Keratinocyte (primary cell): ENCODE data around the gene TACR2.

Experiments used
- EZH2 ChIP-seq: IDR thresholded peaks from one replicate; pipeline ENCODE4 v1.6.1; 2012; ENCODE audit warnings: inconsistent platforms, mild to moderate bottlenecking, low read length, moderate library complexity
- TF ChIP-seq, protein P1 (sequence below), 3 experiments: IDR thresholded peaks in 1 of 3; conservative IDR thresholded peaks in 1 of 3; optimal IDR thresholded peaks in 1 of 3; 2 replicates in 2 of 3; 3 replicates in 1 of 3; pipeline versions ENCODE3 to v1.5.1; 2011; ENCODE audit warnings: low read length in 3 of 3, mild to moderate bottlenecking in 3 of 3, moderate library complexity in 2 of 3, control low read depth in 1 of 3, inconsistent platforms in 1 of 3; ENCODE audit not compliant: insufficient read depth in 2 of 3; ENCODE audit errors: extremely low read depth in 1 of 3

- TF ChIP-seq EZH2 = no peak
- TF ChIP-seq, protein P1, sequence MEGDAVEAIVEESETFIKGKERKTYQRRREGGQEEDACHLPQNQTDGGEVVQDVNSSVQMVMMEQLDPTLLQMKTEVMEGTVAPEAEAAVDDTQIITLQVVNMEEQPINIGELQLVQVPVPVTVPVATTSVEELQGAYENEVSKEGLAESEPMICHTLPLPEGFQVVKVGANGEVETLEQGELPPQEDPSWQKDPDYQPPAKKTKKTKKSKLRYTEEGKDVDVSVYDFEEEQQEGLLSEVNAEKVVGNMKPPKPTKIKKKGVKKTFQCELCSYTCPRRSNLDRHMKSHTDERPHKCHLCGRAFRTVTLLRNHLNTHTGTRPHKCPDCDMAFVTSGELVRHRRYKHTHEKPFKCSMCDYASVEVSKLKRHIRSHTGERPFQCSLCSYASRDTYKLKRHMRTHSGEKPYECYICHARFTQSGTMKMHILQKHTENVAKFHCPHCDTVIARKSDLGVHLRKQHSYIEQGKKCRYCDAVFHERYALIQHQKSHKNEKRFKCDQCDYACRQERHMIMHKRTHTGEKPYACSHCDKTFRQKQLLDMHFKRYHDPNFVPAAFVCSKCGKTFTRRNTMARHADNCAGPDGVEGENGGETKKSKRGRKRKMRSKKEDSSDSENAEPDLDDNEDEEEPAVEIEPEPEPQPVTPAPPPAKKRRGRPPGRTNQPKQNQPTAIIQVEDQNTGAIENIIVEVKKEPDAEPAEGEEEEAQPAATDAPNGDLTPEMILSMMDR (optimal IDR thresholded peaks at IDR 0.05 in 1 of 3, IDR thresholded peaks at IDR 0.05 in 1 of 3, conservative IDR thresholded peaks at IDR 0.05 in 1 of 3; ENCODE audit: extremely low read depth in 1 of 3, insufficient read depth in 2 of 3, low read length in 3 of 3) = no peak
These were observed 26.8 kb downstream of the TACR2 start for GRCh38 chr10:69389827-69390490.
